RWPE2 (cell line): Measurements from ENCODE around the gene SEC14L5.
"Not testable (repeated sequence)": the region's sequence is repeated elsewhere in the genome, so short reads cannot be mapped to it uniquely, and the experiment has no call there.

Experiments
- ATAC-seq: fragments of 200-7000 bp; cut with Tn5 transposase; 3 replicates; pipeline ENCODE4 v1.9.1; 2021; ENCODE audit warnings: low read depth
- DNase-seq: peaks from one replicate; pipeline ENCODE4 v3.0.0-alpha.2; 2020; ENCODE audit warnings: low spot score
- H3K27ac ChIP-seq: fragments of 450-650 bp; 2 replicates; pipeline ENCODE4 v1.5.1; 2017; ENCODE audit warnings: mild to moderate bottlenecking; ENCODE audit not compliant: poor library complexity, severe bottlenecking
- H3K27me3 ChIP-seq: fragments of 250-450 bp; sonication (Bioruptor Pico); 2 replicates; pipeline ENCODE4 v1.5.1; 2021; ENCODE audit warnings: mild to moderate bottlenecking, moderate library complexity; ENCODE audit not compliant: insufficient read depth, poor library complexity, severe bottlenecking
- H3K36me3 ChIP-seq: fragments of 250-450 bp; sonication (Bioruptor Pico); 2 replicates; pipeline ENCODE4 v1.5.1; 2020; ENCODE audit warnings: low read depth, mild to moderate bottlenecking, moderate library complexity
- H3K4me1 ChIP-seq: fragments of 250-450 bp; sonication (Bioruptor Pico); 2 replicates; pipeline ENCODE4 v1.5.1; 2021; ENCODE audit warnings: mild to moderate bottlenecking, moderate library complexity; ENCODE audit not compliant: insufficient read depth, poor library complexity, severe bottlenecking
- H3K4me3 ChIP-seq: fragments of 250-450 bp; sonication (Bioruptor Pico); 2 replicates; pipeline ENCODE4 v1.5.1; 2021; ENCODE audit warnings: mild to moderate bottlenecking, moderate library complexity; ENCODE audit not compliant: severe bottlenecking
- H3K9me3 ChIP-seq: fragments of 250-450 bp; sonication (Bioruptor Pico); 2 replicates; pipeline ENCODE4 v1.5.1; 2021; ENCODE audit warnings: mild to moderate bottlenecking, moderate library complexity; ENCODE audit not compliant: severe bottlenecking
- CTCF ChIP-seq: fragments of 450-650 bp; IDR thresholded peaks from one replicate; pipeline ENCODE4 v1.5.1; 2017; ENCODE audit warnings: mild to moderate bottlenecking, moderate library complexity; ENCODE audit not compliant: poor library complexity, severe bottlenecking

SEC14L5 gene

GRCh38 chr16:4958510-4959438, 644 bp downstream of the SEC14L5 start:
- ATAC-seq (no peak), DNase-seq (no peak)
- Histone ChIP-seq H3K36me3 (no peaks in the 10 kb centered on the region), H3K4me3 (peak overlapping the region; percentile 19), H3K27ac (no peak overlapping the region), H3K9me3 (no peaks in the 10 kb centered on the region), H3K4me1 (peaks cover 5% of the 10 kb centered on the region), H3K27me3 (no peaks in the 10 kb centered on the region)
- TF ChIP-seq CTCF, result no peak

GRCh38 chr16:4960579-4960978, 2.4 kb downstream of the SEC14L5 start:
- peaks cover 5% of the 10 kb centered on the region for H3K4me1 ChIP-seq
- H3K36me3 ChIP-seq, result no peaks in the 10 kb centered on the region
- no peaks in the 10 kb centered on the region for H3K9me3 ChIP-seq
- DNase-seq (no peak), ATAC-seq (no peak)
- H3K27ac ChIP-seq, result no peak overlapping the region
- no peak for TF ChIP-seq CTCF
- no peaks in the 10 kb centered on the region for H3K27me3 ChIP-seq
- H3K4me3 ChIP-seq, result no peak overlapping the region

- Histone ChIP-seq H3K9me3 (no peaks in the 10 kb centered on the region), H3K4me3 (no peak overlapping the region), H3K27ac (no peak overlapping the region), H3K27me3 (no peaks in the 10 kb centered on the region), H3K36me3 (no peaks in the 10 kb centered on the region), H3K4me1 (no peaks in the 10 kb centered on the region)
- no peak for TF ChIP-seq CTCF
- no peak for DNase-seq
- no peak for ATAC-seq
Observed at GRCh38 chr16:4962716-4963115, 4.6 kb downstream of the SEC14L5 start.

- not testable (repeated sequence) for ATAC-seq, H3K36me3 ChIP-seq, H3K4me3 ChIP-seq, H3K27ac ChIP-seq, H3K9me3 ChIP-seq, DNase-seq, H3K4me1 ChIP-seq, H3K27me3 ChIP-seq
Observed at GRCh38 chr16:4963527-4963926, 5.4 kb downstream of the SEC14L5 start.

GRCh38 chr16:4966736-4967453, 8.8 kb downstream of the SEC14L5 start:
- DNase-seq (no peak), ATAC-seq (no peak; the same call in 2 of the 3 replicates)
- no peak overlapping the region for H3K27ac ChIP-seq
- no peaks in the 10 kb centered on the region for H3K9me3 ChIP-seq
- TF ChIP-seq CTCF, result no peak
- H3K4me3 ChIP-seq, result no peak overlapping the region
- H3K4me1 ChIP-seq, result no peaks in the 10 kb centered on the region
- no peaks in the 10 kb centered on the region for H3K36me3 ChIP-seq
- H3K27me3 ChIP-seq, result no peaks in the 10 kb centered on the region

GRCh38 chr16:4968278-4968677, 10.1 kb downstream of the SEC14L5 start:
- H3K4me1 ChIP-seq, H3K36me3 ChIP-seq, H3K27ac ChIP-seq, DNase-seq, ATAC-seq, H3K9me3 ChIP-seq, H3K27me3 ChIP-seq, H3K4me3 ChIP-seq: not testable (repeated sequence)
